ENCODE measurements around the gene CEACAM1. TPM values are rescaled to one million over a fixed set of nuclear protein-coding genes. Genes with fewer than 3 reads are reported as not detected.
"Not testable (repeated sequence)": the region's sequence is repeated elsewhere in the genome, so short reads cannot be mapped to it uniquely, and the experiment has no call there.

The CEACAM1 gene
- polyA plus RNA-seq, 3 donors: 9.7 to 18.9 (median 13.4) TPM

- no peak for DNase-seq (ENCODE audit: extremely low read depth in 1 of 11, low read depth in 9 of 11, low spot score in 4 of 11)
These were observed 61.6 kb downstream of the CEACAM1 start for GRCh38 chr19:42466521-42467182.

GRCh38 chr19:42465827-42466280 is 62.4 kb downstream of the CEACAM1 start:
- DNase-seq (ENCODE audit: extremely low read depth in 1 of 11, low read depth in 9 of 11, low spot score in 4 of 11): no peak

GRCh38 chr19:42461700-42462324 is 66.5 kb downstream of the CEACAM1 start:
- DNase-seq (ENCODE audit: extremely low read depth in 1 of 11, low read depth in 9 of 11, low spot score in 4 of 11): no peak

GRCh38 chr19:42461231-42461630 is 67.0 kb downstream of the CEACAM1 start:
- DNase-seq (ENCODE audit: extremely low read depth in 1 of 11, low read depth in 9 of 11, low spot score in 4 of 11): not testable (repeated sequence)

GRCh38 chr19:42459926-42460325 is 68.4 kb downstream of the CEACAM1 start:
- no peak for DNase-seq (ENCODE audit: extremely low read depth in 1 of 11, low read depth in 9 of 11, low spot score in 4 of 11)

Other genes with a start within 250 kb of the CEACAM1 start
- 1 to 10 TPM; 1.3 to 2.7 (median 1.4) TPM for gene PRR19, start 226.3 kb downstream of the CEACAM1 start, polyA plus RNA-seq (ENCODE audit: insufficient read length in 3 of 3)
- 100 to 1,000 TPM in 1 of 3 donors, 10 to 100 TPM in 2; 71.2 to 104 (median 73.1) TPM for gene PAFAH1B3, start 225.9 kb downstream of the CEACAM1 start, polyA plus RNA-seq (ENCODE audit: insufficient read length in 3 of 3)
- gene TMEM145, start 215.2 kb downstream of the CEACAM1 start, polyA plus RNA-seq (ENCODE audit: insufficient read length in 3 of 3): 1 to 10 TPM in 1 of 3 donors, under 1 TPM in 2; 0.72 to 1.2 (median 0.90) TPM
- 10 to 100 TPM; 36.5 to 49.2 (median 47.5) TPM for gene MEGF8, start 202.8 kb downstream of the CEACAM1 start, polyA plus RNA-seq (ENCODE audit: insufficient read length in 3 of 3)
- 1 to 10 TPM; 1.3 to 1.6 (median 1.5) TPM for gene CNFN, start 138.2 kb downstream of the CEACAM1 start, polyA plus RNA-seq (ENCODE audit: insufficient read length in 3 of 3)
- 10 to 100 TPM in 2 of 3 donors, 1 to 10 TPM in 1; 9.7 to 14.0 (median 11.0) TPM for gene LIPE, start 101.1 kb downstream of the CEACAM1 start, polyA plus RNA-seq (ENCODE audit: insufficient read length in 3 of 3)
- gene CXCL17, start 85.5 kb downstream of the CEACAM1 start, polyA plus RNA-seq (ENCODE audit: insufficient read length in 3 of 3): under 1 TPM in 1 of 3 donors, not detected in 2; 0.11 TPM
- gene CEACAM8, start 66.4 kb upstream of the CEACAM1 start, polyA plus RNA-seq (ENCODE audit: insufficient read length in 3 of 3): under 1 TPM; 0.20 to 0.32 (median 0.26) TPM
- under 1 TPM in 1 of 3 donors, not detected in 2; 0.17 TPM for gene PSG3, start 212.0 kb upstream of the CEACAM1 start, polyA plus RNA-seq (ENCODE audit: insufficient read length in 3 of 3)
- gene PSG8, start 237.2 kb upstream of the CEACAM1 start, polyA plus RNA-seq (ENCODE audit: insufficient read length in 3 of 3): not detected